ENCODE results near the gene USP49. TPM values are rescaled to one million over a fixed set of nuclear protein-coding genes. Genes with fewer than 3 reads are reported as not detected.
A peak's percentile ranks its signal among the peaks of the same experiment; 100 is the strongest.

Gene USP49
- total RNA-seq, 6 donors from 2014 or later = 2.7 to 16.8 (median 4.3) TPM

DNA sequence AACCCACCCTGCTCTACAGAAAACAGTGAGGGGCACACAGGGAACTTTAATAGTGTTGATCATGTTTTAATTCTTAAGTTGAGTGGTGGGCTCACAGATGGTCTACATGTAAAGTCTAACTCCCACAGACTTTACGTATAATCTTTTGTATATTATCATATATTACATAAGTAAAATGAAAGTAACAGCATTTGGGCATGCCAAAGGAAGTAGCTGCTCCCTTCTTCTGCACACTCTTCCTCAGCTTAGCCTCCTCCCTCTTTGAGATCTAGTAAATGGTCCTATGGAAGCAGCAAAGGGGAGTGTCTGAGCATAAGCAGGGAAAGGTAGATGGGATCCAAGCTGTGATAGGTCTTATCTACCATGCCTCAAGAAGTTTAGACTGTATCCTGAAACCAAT lies 14.6 kb upstream of the USP49 start:
- Histone ChIP-seq H3K27ac (no peak overlapping the region), H3K4me3 (no peak overlapping the region), H3K27me3 (no peaks in the 10 kb centered on the region), H3K9me3 (no peaks in the 10 kb centered on the region), H3K4me1 (peaks cover 0 to 10% (median 3%) of the 10 kb centered on the region in 4 donors), H3K36me3 (peaks cover 18 to 80% (median 34%) of the 10 kb centered on the region in 4 donors)
- TF ChIP-seq POLR2AphosphoS5 (IDR thresholded peaks at IDR 0.05) (no peak), EP300 (IDR thresholded peaks at IDR 0.05) (no peak), POLR2A (IDR thresholded peaks at IDR 0.05) (no peak), CTCF (IDR thresholded peaks at IDR 0.05) (no peak)
- 92 to 96% methylated on average over 1 of the region's 1 CpG for WGBS, 2 donors
- no peak for DNase-seq
- ATAC-seq (ENCODE audit: low FRiP score in 2 of 2) = no peak

GRCh38 chr6:41901882-41902519 lies 6.8 kb upstream of the USP49 start:
- WGBS, 2 donors = 93 to 94% methylated on average over 1 of the region's 1 CpG
- H3K36me3 ChIP-seq = peaks cover 5 to 38% (median 22%) of the 10 kb centered on the region in 4 donors
- TF ChIP-seq POLR2A (IDR thresholded peaks at IDR 0.05) (no peak), POLR2AphosphoS5 (IDR thresholded peaks at IDR 0.05) (no peak), CTCF (IDR thresholded peaks at IDR 0.05) (peak in 3 of 6 experiments; percentile 5 to 27 (median 9)), EP300 (IDR thresholded peaks at IDR 0.05) (no peak)
- ATAC-seq (ENCODE audit: low FRiP score in 2 of 2) = no peak
- DNase-seq = peak in 1 of 2 donors; percentile 29
- H3K4me1 ChIP-seq = no peaks in the 10 kb centered on the region
- H3K9me3 ChIP-seq = no peaks in the 10 kb centered on the region
- no peaks in the 10 kb centered on the region for H3K27me3 ChIP-seq
- H3K27ac ChIP-seq = no peak overlapping the region
- no peak overlapping the region for H3K4me3 ChIP-seq

DNA sequence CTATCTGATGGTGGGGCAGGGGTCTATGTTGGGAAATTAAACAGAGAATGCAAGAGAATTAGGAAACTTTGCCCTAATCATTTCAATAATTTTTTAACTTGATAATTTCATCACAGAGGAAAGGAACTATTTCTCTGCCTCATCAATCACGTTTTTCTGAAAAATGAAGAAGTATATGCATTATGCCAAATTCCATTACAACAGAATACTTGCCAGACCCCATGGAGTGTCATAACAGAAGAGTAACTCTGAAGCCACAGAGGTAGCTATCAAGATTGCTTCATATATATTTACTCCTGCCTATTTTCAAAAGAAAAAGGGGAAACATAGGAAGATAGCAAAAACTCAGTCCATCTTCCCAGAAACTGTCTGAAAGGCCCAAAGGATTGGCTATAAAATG lies 5.7 kb upstream of the USP49 start:
- H3K9me3 ChIP-seq = no peaks in the 10 kb centered on the region
- peaks cover 0 to 27% (median 12%) of the 10 kb centered on the region in 4 donors for H3K36me3 ChIP-seq
- ATAC-seq (ENCODE audit: low FRiP score in 2 of 2) (no peak), DNase-seq (no peak)
- H3K4me3 ChIP-seq = no peak overlapping the region
- no peak overlapping the region for H3K27ac ChIP-seq
- 60 to 78% methylated on average over 1 of the region's 1 CpG for WGBS, 2 donors
- H3K27me3 ChIP-seq = no peaks in the 10 kb centered on the region
- peaks cover 0 to 9% (median 7%) of the 10 kb centered on the region in 4 donors for H3K4me1 ChIP-seq
- no peak for TF ChIP-seq POLR2AphosphoS5 (IDR thresholded peaks at IDR 0.05)
- TF ChIP-seq EP300 (IDR thresholded peaks at IDR 0.05) = no peak
- TF ChIP-seq CTCF (IDR thresholded peaks at IDR 0.05) = no peak
- no peak for TF ChIP-seq POLR2A (IDR thresholded peaks at IDR 0.05)

DNA sequence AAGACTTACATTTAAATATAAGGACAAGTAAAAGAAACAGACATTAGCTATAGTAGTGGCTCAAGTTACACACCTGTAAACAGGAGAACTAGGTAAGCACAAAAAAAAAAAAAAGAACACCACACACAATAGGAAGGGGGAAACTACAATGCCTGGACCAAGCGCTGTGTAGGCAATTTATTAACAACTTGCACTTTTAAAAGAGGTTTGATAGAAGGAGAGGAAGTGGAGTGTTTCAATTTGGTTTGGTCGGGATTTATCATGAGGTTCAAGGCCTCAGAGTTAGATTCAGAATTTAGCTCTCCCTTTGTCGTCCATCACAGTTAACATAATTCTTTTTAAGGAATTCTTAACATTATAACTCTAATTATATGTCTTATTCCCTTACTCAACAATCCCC lies 1.1 kb upstream of the USP49 start:
- peaks cover 11 to 30% (median 24%) of the 10 kb centered on the region in 4 donors for H3K4me1 ChIP-seq
- no peak for TF ChIP-seq CTCF (IDR thresholded peaks at IDR 0.05)
- no peak for TF ChIP-seq POLR2A (IDR thresholded peaks at IDR 0.05)
- TF ChIP-seq POLR2AphosphoS5 (IDR thresholded peaks at IDR 0.05) = no peak
- no peak for TF ChIP-seq EP300 (IDR thresholded peaks at IDR 0.05)
- ATAC-seq (ENCODE audit: low FRiP score in 2 of 2) (no peak), DNase-seq (no peak)
- no peaks in the 10 kb centered on the region for H3K27me3 ChIP-seq
- H3K27ac ChIP-seq = peak overlapping the region; percentile 81 to 90 (median 82)
- H3K9me3 ChIP-seq = no peaks in the 10 kb centered on the region
- 40 to 60% methylated on average over 3 of the region's 3 CpGs for WGBS, 2 donors
- peaks cover 0 to 6% (median 1%) of the 10 kb centered on the region in 4 donors for H3K36me3 ChIP-seq
- H3K4me3 ChIP-seq = peak overlapping the region in 3 of 4 donors; percentile 62 to 92 (median 84)
